Psoas muscle (tissue), 8 donors: Measurements from ENCODE around the gene DTNBP1. TPM values are rescaled to one million over a fixed set of nuclear protein-coding genes. Genes with fewer than 3 reads are reported as not detected.

Experiments
- ATAC-seq, 4 donors: fragments of 200-7000 bp; cut with Tn5 transposase; one replicate each; pipeline ENCODE4 v1.9.1; 2020; ENCODE audit warnings: moderate library complexity in 3 of 4, mild to moderate bottlenecking in 2 of 4
- DNase-seq, 2 donors: peaks; one replicate each; pipeline ENCODE4 v3.0.0-alpha.2; 2020
- H3K27ac ChIP-seq: fragments of 200-600 bp; one replicate; pipeline ENCODE4 v1.8.0; 2022
- H3K27me3 ChIP-seq, 3 donors: fragments of 200-600 bp in 1 of 3; one replicate each; pipeline versions ENCODE4 v1.6.1 to v1.8.0; 2013 to 2022; ENCODE audit warnings: low read length in 2 of 3, mild to moderate bottlenecking in 2 of 3, moderate library complexity in 1 of 3; ENCODE audit not compliant: insufficient read depth in 3 of 3
- H3K36me3 ChIP-seq, 2 donors: fragments of 200-600 bp in 1 of 2; one replicate each; pipeline versions ENCODE4 v1.6.1 to v1.8.0; 2013 to 2022; ENCODE audit warnings: low read depth in 1 of 2, mild to moderate bottlenecking in 1 of 2, moderate library complexity in 1 of 2; ENCODE audit not compliant: insufficient read depth in 1 of 2
- H3K4me1 ChIP-seq: fragments of 200-600 bp; one replicate; pipeline ENCODE4 v1.8.0; 2022
- H3K4me3 ChIP-seq: fragments of 200-600 bp; one replicate; pipeline ENCODE4 v1.8.0; 2022; ENCODE audit warnings: mild to moderate bottlenecking
- H3K9me3 ChIP-seq: fragments of 200-600 bp; one replicate; pipeline ENCODE4 v1.8.0; 2022
- CTCF ChIP-seq: fragments of 200-600 bp; IDR thresholded peaks from one replicate; pipeline ENCODE4 v1.8.0; 2022; ENCODE audit warnings: antibody characterized with exemption
- WGBS, 3 donors: extraction: QIAGEN DNeasy Blood & Tissue Kit; methylation state at CpG; one replicate each; pipeline versions ENCODE4 v1.1.6 to v1.1.7; 2013; 5-methylcytosine and 5-hydroxymethylcytosine counted together
- intact Hi-C, 2 donors: fragments of 100-400 bp; cut with DNase I; formaldehyde crosslinking; loops; one replicate each; pipeline versions ENCODE4 v1.11.0 to v1.14.2; 2022
- polyA plus RNA-seq, 3 donors: library from polyadenylated mRNA; stranded (reverse); fragments of 200-250 nt; gene quantifications; one replicate each; pipeline ENCODE4 v1.2.3, GENCODE V29; 2013
- total RNA-seq, 4 donors: library from RNA; stranded (reverse); fragmentation: NEBNext Ultra II Directional in 2 of 4; extraction: Animal tissue kit (Norgen Biotek cat#: 25700) in 2 of 4; gene quantifications; one replicate each; pipeline versions ENCODE4 v1.2.1 to v1.2.4, GENCODE V29; 2021 to 2023
- donor health status: healthy with polysubstance abuse.
- donor health status: DM: no; HTN: no; CAD: no; lungs with moderate emphysema.
- donor health status: Bipolar disorder and iron deficiency.
- donor health status: healthy.
- donor health status: DM: yes; HTN: yes; CAD: no.
- donor health status: DM: no; HTN: no; CAD: no.
- donor health status: DM: no; HTN: no; CAD: no.
- donor health status: DM: yes; HTN: yes; CAD: no.

The DTNBP1 gene
- total and polyA plus RNA-seq, 7 donors, result 8.0 to 22.0 (median 15.0) TPM

GRCh38 chr6:15513801-15514711, 148.8 kb downstream of the DTNBP1 start:
- Histone ChIP-seq H3K27me3 (no peaks in the 10 kb centered on the region), H3K36me3 (peaks cover 0 to 47% of the 10 kb centered on the region in 2 donors), H3K4me1 (peaks cover 42% of the 10 kb centered on the region), H3K4me3 (no peak overlapping the region), H3K9me3 (no peaks in the 10 kb centered on the region), H3K27ac (peak overlapping the region; percentile 3)
- intact Hi-C loops, result loop anchor here in 1 of 2 donors (5.0 kb wide), 1 partner anchor 108 kb away; no protein-coding TSS in a partner anchor
- 79 to 85% (median 81%) methylated on average over 21 of the region's 21 CpGs for WGBS, 3 donors
- DNase-seq (no peak), ATAC-seq (no peak)
- no peak for TF ChIP-seq CTCF

GRCh38 chr6:15513131-15513771, 149.6 kb downstream of the DTNBP1 start:
- intact Hi-C loops, result loop anchor here in 1 of 2 donors (5.0 kb wide), 1 partner anchor 109 kb away; no protein-coding TSS in a partner anchor
- H3K27ac ChIP-seq, result no peak overlapping the region
- TF ChIP-seq CTCF, result no peak
- H3K9me3 ChIP-seq, result no peaks in the 10 kb centered on the region
- H3K4me1 ChIP-seq, result peaks cover 42% of the 10 kb centered on the region
- H3K4me3 ChIP-seq, result no peak overlapping the region
- H3K36me3 ChIP-seq, result peaks cover 0 to 47% of the 10 kb centered on the region in 2 donors
- no peak for DNase-seq
- no peaks in the 10 kb centered on the region for H3K27me3 ChIP-seq
- WGBS, 3 donors, result 90 to 93% (median 93%) methylated on average over 30 to 34 of the region's 34 CpGs
- ATAC-seq, result no peak

- H3K36me3 ChIP-seq, result peaks cover 0 to 47% of the 10 kb centered on the region in 2 donors
- ATAC-seq (no peak), DNase-seq (no peak)
- 89 to 90% (median 89%) methylated on average over 9 of the region's 9 CpGs for WGBS, 3 donors
- H3K27me3 ChIP-seq, result no peaks in the 10 kb centered on the region
- no peak for TF ChIP-seq CTCF
- H3K4me3 ChIP-seq, result no peak overlapping the region
- no peak overlapping the region for H3K27ac ChIP-seq
- H3K9me3 ChIP-seq, result no peaks in the 10 kb centered on the region
- H3K4me1 ChIP-seq, result peaks cover 45% of the 10 kb centered on the region
- intact Hi-C loops, result loop anchor here in 1 of 2 donors (5.0 kb wide), 1 partner anchor 110 kb away; no protein-coding TSS in a partner anchor
Measured at GRCh38 chr6:15512721-15513120, 150.1 kb downstream of the DTNBP1 start.

- no peaks in the 10 kb centered on the region for H3K27me3 ChIP-seq
- H3K27ac ChIP-seq, result peak overlapping the region; percentile 79
- DNase-seq (no peak), ATAC-seq (peak; percentile 28 to 54 (median 42))
- 66 to 76% (median 68%) methylated on average over 18 of the region's 18 CpGs for WGBS, 3 donors
- intact Hi-C loops, result loop anchor here in 1 of 2 donors (5.0 kb wide), 1 partner anchor 110 kb away; no protein-coding TSS in a partner anchor
- peaks cover 0 to 47% of the 10 kb centered on the region in 2 donors for H3K36me3 ChIP-seq
- H3K9me3 ChIP-seq, result no peaks in the 10 kb centered on the region
- peak; percentile 40 for TF ChIP-seq CTCF
- H3K4me3 ChIP-seq, result no peak overlapping the region
- peaks cover 47% of the 10 kb centered on the region for H3K4me1 ChIP-seq
Measured at GRCh38 chr6:15512126-15512525, 150.7 kb downstream of the DTNBP1 start.
